GM21526 (cell line): ENCODE measurements around the gene NRXN3.

Source experiments
- ATAC-seq: cut with Tn5 transposase; IDR thresholded peaks from one replicate; pipeline ENCODE4 v1.9.1; 2021; ENCODE audit warnings: moderate library complexity; ENCODE audit not compliant: unreplicated experiment, low FRiP score

Gene NRXN3

GRCh38 chr14:78170203-78170602 lies at the start of gene NRXN3:
Gene NRXN3 (plus strand): TSS chr14:78170373. CDS start chr14:78243094, 72,721 bp downstream.
- no peak for ATAC-seq

- ATAC-seq = no peak
These were observed 47.7 kb upstream of the NRXN3 start for GRCh38 chr14:78122436-78122835.

- ATAC-seq = no peak
These were observed 46.4 kb upstream of the NRXN3 start for GRCh38 chr14:78123650-78124253.

GRCh38 chr14:78127961-78128360 lies 42.2 kb upstream of the NRXN3 start:
- no peak for ATAC-seq

GRCh38 chr14:78129375-78129774 lies 40.8 kb upstream of the NRXN3 start:
- ATAC-seq = no peak

GRCh38 chr14:78130356-78130755 lies 39.8 kb upstream of the NRXN3 start:
- no peak for ATAC-seq

- ATAC-seq = no peak
These were observed 39.0 kb upstream of the NRXN3 start for GRCh38 chr14:78131201-78131600.

- ATAC-seq = no peak
These were observed 38.6 kb upstream of the NRXN3 start for GRCh38 chr14:78131616-78132015.

GRCh38 chr14:78135450-78135891 lies 34.7 kb upstream of the NRXN3 start:
- ATAC-seq = no peak

GRCh38 chr14:78136695-78137094 lies 33.5 kb upstream of the NRXN3 start:
- ATAC-seq = no peak

GRCh38 chr14:78141590-78141989 lies 28.6 kb upstream of the NRXN3 start:
- ATAC-seq = no peak

GRCh38 chr14:78142998-78143397 lies 27.2 kb upstream of the NRXN3 start:
- ATAC-seq = no peak

- ATAC-seq = no peak
These were observed 26.6 kb upstream of the NRXN3 start for GRCh38 chr14:78143489-78144145.

GRCh38 chr14:78152201-78153063 lies 17.7 kb upstream of the NRXN3 start:
- no peak for ATAC-seq

- no peak for ATAC-seq
These were observed 17.2 kb upstream of the NRXN3 start for GRCh38 chr14:78153064-78153341.

- no peak for ATAC-seq
These were observed 15.3 kb upstream of the NRXN3 start for GRCh38 chr14:78154827-78155226.

- no peak for ATAC-seq
These were observed 14.0 kb upstream of the NRXN3 start for GRCh38 chr14:78156196-78156595.

- no peak for ATAC-seq
These were observed 12.4 kb upstream of the NRXN3 start for GRCh38 chr14:78157494-78158437.

- no peak for ATAC-seq
These were observed 8.0 kb upstream of the NRXN3 start for GRCh38 chr14:78162202-78162601.

- no peak for ATAC-seq
These were observed 5.8 kb upstream of the NRXN3 start for GRCh38 chr14:78164226-78164853.
